ENCODE measurements around the gene PLA2G6.

The PLA2G6 gene

DNA sequence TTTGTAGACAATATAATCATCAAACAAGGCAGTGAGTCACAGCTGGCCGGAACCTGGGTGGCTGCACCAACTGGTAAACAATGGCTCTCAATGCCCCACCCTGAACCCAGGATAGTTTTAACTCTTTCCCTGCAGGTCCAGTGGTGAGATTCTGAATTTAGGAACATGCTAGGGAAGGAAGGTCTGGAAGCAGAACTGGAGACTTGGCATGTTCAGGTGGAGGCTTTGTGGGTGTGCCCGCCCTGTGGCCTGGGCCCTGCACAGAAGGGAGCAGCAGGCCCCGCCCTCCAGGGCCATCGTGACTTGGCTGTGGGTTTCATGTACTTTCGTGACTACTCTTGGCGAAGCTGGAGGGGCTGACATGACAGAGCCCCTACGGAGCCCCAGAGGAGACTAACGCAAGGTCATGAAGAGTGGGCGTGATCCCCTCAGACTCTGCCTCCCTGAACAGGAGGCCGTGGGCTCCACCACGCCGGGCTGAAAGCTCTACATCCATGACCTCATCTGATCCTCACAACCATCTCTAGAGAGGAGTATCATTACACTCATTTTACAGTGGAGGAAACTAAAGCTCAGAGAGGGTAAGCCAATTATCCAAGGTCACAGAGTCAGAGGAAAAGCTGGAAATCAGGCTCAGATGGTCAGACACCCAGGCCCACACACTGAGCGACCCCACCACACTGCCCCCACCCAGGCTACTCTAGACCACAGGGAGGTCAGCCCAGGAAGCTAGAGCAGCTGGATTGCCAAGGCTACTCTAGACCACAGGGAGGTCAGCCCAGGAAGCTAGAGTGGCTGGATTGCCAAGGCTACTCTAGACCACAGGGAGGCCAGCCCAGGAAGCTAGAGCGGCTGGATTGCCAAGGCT is 47.5 kb upstream of the PLA2G6 start:
- Histone ChIP-seq H3K9ac (no peak overlapping the region; the same call in 1 of the 2 replicates), H3K4me2 (peak overlapping the region; percentile 33; the same call in 1 of the 2 replicates), H3K79me2 (ENCODE audit: insufficient read depth, low read depth) (no peaks in the 10 kb centered on the region), H3K27me3 (ENCODE audit: insufficient read depth, low read depth) (no peaks in the 10 kb centered on the region), H4K20me1 (ENCODE audit: insufficient read depth) (no peaks in the 10 kb centered on the region), H3K4me3 (IDR thresholded peaks at IDR 0.05; ENCODE audit: insufficient read depth, low read depth, low read length) (no peak overlapping the region), H3K4me1 (ENCODE audit: low read depth, poor library complexity, severe bottlenecking) (peaks cover 11% of the 10 kb centered on the region), H3K27ac (peak overlapping the region; percentile 26; the same call in 1 of the 2 replicates), H3K36me3 (ENCODE audit: insufficient read depth) (no peaks in the 10 kb centered on the region), H2AFZ (ENCODE audit: low read depth) (no peak overlapping the region; the same call in 1 of the 2 replicates)
- no peak for TF ChIP-seq CTCF (conservative IDR thresholded peaks at IDR 0.05; ENCODE audit: low read depth, low read length)

- H3K4me3 ChIP-seq (IDR thresholded peaks at IDR 0.05; ENCODE audit: insufficient read depth, low read depth, low read length) = no peak overlapping the region
- H2AFZ ChIP-seq (ENCODE audit: low read depth) = no peak overlapping the region
- H3K27me3 ChIP-seq (ENCODE audit: insufficient read depth, low read depth) = no peaks in the 10 kb centered on the region
- H3K27ac ChIP-seq = peak overlapping the region; percentile 26; the same call in 1 of the 2 replicates
- peak overlapping the region; percentile 33; the same call in 1 of the 2 replicates for H3K4me2 ChIP-seq
- no peaks in the 10 kb centered on the region for H4K20me1 ChIP-seq (ENCODE audit: insufficient read depth)
- TF ChIP-seq CTCF (conservative IDR thresholded peaks at IDR 0.05; ENCODE audit: low read depth, low read length) = no peak
- H3K9ac ChIP-seq = no peak overlapping the region
- no peaks in the 10 kb centered on the region for H3K36me3 ChIP-seq (ENCODE audit: insufficient read depth)
- H3K79me2 ChIP-seq (ENCODE audit: insufficient read depth, low read depth) = no peaks in the 10 kb centered on the region
- peaks cover 11% of the 10 kb centered on the region for H3K4me1 ChIP-seq (ENCODE audit: low read depth, poor library complexity, severe bottlenecking)
Measured at GRCh38 chr22:38228326-38228872, 46.8 kb upstream of the PLA2G6 start.

DNA sequence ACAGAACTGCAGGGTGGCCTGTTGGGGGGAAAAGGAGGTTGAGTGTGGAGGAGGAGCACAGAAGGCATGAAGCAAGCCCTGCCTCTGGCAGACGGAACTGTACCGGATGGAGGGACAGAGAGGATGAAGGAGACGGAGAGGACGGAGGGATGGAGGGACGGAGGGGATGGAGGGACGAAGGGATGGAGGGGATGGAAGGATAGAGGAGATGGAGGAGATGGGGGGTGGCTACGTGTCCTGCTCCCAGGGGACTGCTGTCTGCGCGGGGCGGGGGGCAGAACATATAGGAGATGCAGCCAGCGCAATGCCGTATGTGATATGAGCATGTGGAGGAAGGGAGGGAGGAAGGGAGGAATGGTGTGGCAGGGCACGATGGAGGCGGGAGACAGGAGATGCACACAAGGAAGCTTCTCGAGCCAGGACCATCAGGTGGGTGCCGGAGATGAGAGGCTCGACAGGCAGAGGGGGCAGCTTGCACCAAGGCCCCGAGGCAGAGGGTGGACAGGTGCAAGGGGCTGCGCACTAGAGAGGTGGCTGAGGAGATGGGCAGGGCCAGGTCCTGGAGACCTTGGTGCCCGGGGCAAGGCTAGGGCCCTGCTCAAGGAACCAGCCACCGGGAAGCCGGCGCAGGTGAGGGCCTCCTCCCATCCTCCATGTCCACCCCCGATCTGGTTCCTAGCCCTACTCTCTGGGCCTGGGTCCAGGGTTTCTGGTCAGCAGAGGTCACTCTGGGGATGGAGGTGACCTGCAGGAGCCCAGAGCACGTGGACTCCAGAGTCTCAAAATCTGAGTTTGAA is 45.4 kb upstream of the PLA2G6 start:
- no peak overlapping the region for H2AFZ ChIP-seq (ENCODE audit: low read depth)
- H3K79me2 ChIP-seq (ENCODE audit: insufficient read depth, low read depth) = no peaks in the 10 kb centered on the region
- H3K9ac ChIP-seq = no peak overlapping the region
- no peak overlapping the region for H3K4me3 ChIP-seq (IDR thresholded peaks at IDR 0.05; ENCODE audit: insufficient read depth, low read depth, low read length)
- no peak overlapping the region for H3K27ac ChIP-seq
- H3K4me1 ChIP-seq (ENCODE audit: low read depth, poor library complexity, severe bottlenecking) = peaks cover 11% of the 10 kb centered on the region
- TF ChIP-seq CTCF (conservative IDR thresholded peaks at IDR 0.05; ENCODE audit: low read depth, low read length) = no peak
- H3K27me3 ChIP-seq (ENCODE audit: insufficient read depth, low read depth) = no peaks in the 10 kb centered on the region
- no peaks in the 10 kb centered on the region for H3K36me3 ChIP-seq (ENCODE audit: insufficient read depth)
- H3K4me2 ChIP-seq = no peak overlapping the region
- H4K20me1 ChIP-seq (ENCODE audit: insufficient read depth) = no peaks in the 10 kb centered on the region

GRCh38 chr22:38223289-38223960 is 41.8 kb upstream of the PLA2G6 start:
- no peak overlapping the region for H3K9ac ChIP-seq
- H4K20me1 ChIP-seq (ENCODE audit: insufficient read depth) = no peaks in the 10 kb centered on the region
- H3K4me3 ChIP-seq (IDR thresholded peaks at IDR 0.05; ENCODE audit: insufficient read depth, low read depth, low read length) = no peak overlapping the region
- H3K27ac ChIP-seq = no peak overlapping the region
- no peak overlapping the region for H2AFZ ChIP-seq (ENCODE audit: low read depth)
- no peak overlapping the region for H3K4me2 ChIP-seq
- H3K27me3 ChIP-seq (ENCODE audit: insufficient read depth, low read depth) = no peaks in the 10 kb centered on the region
- H3K36me3 ChIP-seq (ENCODE audit: insufficient read depth) = no peaks in the 10 kb centered on the region
- peaks cover 18% of the 10 kb centered on the region for H3K4me1 ChIP-seq (ENCODE audit: low read depth, poor library complexity, severe bottlenecking)
- H3K79me2 ChIP-seq (ENCODE audit: insufficient read depth, low read depth) = no peaks in the 10 kb centered on the region
- TF ChIP-seq CTCF (conservative IDR thresholded peaks at IDR 0.05; ENCODE audit: low read depth, low read length) = 0 out of 2 replicates have a peak, but pooled peaks have one; percentile 9
